Activated T-cell treated with anti-CD3 and anti-CD28 coated beads, Interleukin-2, amount 50 U/mL, for 48 hours (primary cell): ENCODE data around the gene AGL.
"Not testable (repeated sequence)": the region's sequence is repeated elsewhere in the genome, so short reads cannot be mapped to it uniquely, and the experiment has no call there.

Source experiments
- DNase-seq, 2 experiments: peaks; one replicate each; pipeline ENCODE4 v3.0.0-alpha.2; 2020

AGL gene

GRCh38 chr1:99950486-99950885 lies 100.3 kb downstream of the AGL start:
- DNase-seq, result no peak

- no peak for DNase-seq
Measured at GRCh38 chr1:99952522-99952921, 102.4 kb downstream of the AGL start.

DNA sequence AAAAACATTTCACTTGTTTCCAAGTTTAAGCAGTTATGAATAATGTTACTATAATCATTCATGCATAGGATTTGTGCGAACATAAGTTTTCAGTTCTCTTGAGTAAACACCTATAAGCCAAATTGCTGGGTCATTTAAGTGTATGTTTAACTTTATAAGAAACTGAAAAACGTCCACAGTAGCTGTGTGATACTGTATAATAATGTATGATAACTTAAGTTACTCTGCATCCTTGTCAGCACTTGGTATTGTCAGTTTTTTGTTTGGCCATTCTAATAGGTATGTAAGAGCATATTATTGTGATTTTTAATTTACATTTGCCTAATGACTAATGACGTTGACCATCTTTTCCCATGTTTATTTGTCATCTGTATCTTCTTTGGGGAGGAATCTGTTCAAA lies 105.2 kb downstream of the AGL start:
- DNase-seq, result no peak

DNA sequence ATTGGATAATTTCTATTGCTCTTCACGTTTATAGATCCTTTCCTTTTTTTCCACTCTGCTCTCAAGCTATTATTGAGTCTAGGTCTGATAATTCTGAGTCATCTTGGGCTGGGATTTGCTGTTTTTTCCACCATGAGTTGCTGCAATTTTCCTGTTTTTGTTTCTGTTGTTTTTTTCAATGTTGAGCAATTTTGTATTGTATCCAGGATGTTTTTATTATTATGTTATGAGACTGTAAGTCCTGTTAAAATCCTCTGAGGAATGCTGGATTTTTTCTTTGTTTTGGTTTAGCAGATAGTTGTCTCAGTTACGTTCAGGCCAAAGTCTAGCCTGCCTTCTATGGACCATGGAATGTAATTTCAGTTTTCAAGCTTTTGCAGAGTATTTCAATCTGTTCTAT lies 106.6 kb downstream of the AGL start:
- DNase-seq, result no peak

DNA sequence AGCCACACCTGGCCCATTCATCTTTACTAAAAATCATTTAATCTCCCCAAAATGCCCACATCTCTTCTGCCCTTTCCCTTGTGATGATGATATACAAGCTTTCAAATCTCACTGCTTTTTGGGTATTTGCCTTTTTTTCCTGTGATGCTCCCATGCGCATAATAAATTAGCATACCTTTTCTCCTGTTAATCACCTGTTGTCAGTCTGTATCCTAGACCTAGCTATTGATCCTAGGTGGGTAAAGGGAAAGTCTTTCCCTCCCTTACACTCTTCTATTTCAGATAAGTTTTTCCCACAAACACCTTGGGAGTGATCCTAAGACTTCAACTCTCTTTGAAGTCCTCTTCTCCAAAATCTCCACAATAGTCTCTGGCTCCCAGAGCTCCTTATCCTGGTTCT lies 107.7 kb downstream of the AGL start:
- no peak for DNase-seq

DNA sequence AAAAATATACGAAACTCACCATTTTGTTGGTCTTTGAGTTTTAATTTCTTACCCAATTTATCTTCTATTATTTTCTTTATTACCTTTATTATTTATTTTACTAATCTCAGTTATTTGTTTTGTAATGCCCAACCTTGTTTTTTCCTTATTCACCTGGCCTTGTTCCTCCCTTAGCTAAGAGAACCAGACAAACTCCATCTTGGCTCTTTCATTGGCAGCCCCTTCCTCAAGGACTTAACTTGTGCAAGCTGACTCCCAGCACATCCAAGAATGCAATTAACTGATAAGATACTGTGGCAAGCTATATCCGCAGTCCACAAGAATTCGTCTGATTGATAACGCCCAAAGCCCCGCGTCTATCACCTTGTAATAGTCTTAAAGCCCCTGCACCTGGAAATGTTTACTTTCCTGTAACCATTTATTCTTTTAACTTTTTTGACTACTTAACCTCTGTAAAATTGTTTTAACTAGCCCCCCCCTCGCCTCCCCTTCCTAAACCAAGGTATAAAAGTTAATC lies 109.1 kb downstream of the AGL start:
- DNase-seq, result not testable (repeated sequence)

GRCh38 chr1:99960260-99960659 lies 110.1 kb downstream of the AGL start:
- DNase-seq, result not testable (repeated sequence)

GRCh38 chr1:99963041-99963795 lies 113.1 kb downstream of the AGL start:
- DNase-seq, result no peak

- DNase-seq, result no peak
Measured at GRCh38 chr1:99964806-99965205, 114.6 kb downstream of the AGL start.

GRCh38 chr1:99965646-99966375 lies 115.7 kb downstream of the AGL start:
- no peak for DNase-seq

GRCh38 chr1:99968214-99968613 lies 118.1 kb downstream of the AGL start:
- DNase-seq, result no peak

GRCh38 chr1:99969260-99969728 lies 119.1 kb downstream of the AGL start:
- DNase-seq, result no peak

- DNase-seq, result peak; percentile 86 to 91
Measured at GRCh38 chr1:99969729-99970621, 119.8 kb downstream of the AGL start, which contains the start of gene SLC35A3. Gene SLC35A3, plus strand, starts transcription at chr1:99969996. Its CDS starts 23,559 bp downstream, at chr1:99993555.

DNA sequence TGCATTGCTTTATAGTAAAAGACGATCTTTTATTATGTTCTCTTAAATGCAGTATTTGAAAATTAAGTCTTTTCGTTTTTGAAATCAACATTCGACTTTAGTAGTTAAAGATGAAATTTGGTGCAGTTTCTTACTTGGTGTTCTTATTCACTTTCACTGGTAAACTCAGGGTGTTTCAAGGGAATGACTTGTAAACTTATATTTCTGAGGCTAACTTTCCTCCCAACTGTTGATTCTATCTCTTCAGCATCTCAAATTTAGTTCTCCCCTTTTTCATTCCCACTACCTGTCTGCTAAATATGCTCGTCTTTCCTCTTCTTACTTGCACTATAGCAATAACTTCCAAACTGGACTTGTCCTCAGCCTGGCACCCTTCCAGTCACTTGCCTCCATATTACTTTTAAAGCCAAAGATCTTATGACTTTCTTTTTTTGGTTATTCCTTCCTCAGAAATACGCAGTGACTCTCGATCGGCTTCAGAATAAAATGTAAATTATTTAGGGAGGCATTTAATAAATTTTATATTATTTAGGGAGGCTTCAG lies 120.6 kb downstream of the AGL start:
- no peak for DNase-seq

GRCh38 chr1:99972066-99972465 lies 121.9 kb downstream of the AGL start:
- DNase-seq, result not testable (repeated sequence)
